Stimulated activated CD8-positive, alpha-beta memory T cell treated with anti-CD3 and anti-CD28 coated beads, Interleukin-15, amount 100 ng/mL, for 4 hours (primary cell): Measurements from ENCODE around the gene RARA.

Experiments used
- DNase-seq, 2 donors: peaks; one replicate each; pipeline ENCODE4 v3.0.0-alpha.2; 2020; ENCODE audit warnings: low read depth in 2 of 2

The RARA gene

DNA sequence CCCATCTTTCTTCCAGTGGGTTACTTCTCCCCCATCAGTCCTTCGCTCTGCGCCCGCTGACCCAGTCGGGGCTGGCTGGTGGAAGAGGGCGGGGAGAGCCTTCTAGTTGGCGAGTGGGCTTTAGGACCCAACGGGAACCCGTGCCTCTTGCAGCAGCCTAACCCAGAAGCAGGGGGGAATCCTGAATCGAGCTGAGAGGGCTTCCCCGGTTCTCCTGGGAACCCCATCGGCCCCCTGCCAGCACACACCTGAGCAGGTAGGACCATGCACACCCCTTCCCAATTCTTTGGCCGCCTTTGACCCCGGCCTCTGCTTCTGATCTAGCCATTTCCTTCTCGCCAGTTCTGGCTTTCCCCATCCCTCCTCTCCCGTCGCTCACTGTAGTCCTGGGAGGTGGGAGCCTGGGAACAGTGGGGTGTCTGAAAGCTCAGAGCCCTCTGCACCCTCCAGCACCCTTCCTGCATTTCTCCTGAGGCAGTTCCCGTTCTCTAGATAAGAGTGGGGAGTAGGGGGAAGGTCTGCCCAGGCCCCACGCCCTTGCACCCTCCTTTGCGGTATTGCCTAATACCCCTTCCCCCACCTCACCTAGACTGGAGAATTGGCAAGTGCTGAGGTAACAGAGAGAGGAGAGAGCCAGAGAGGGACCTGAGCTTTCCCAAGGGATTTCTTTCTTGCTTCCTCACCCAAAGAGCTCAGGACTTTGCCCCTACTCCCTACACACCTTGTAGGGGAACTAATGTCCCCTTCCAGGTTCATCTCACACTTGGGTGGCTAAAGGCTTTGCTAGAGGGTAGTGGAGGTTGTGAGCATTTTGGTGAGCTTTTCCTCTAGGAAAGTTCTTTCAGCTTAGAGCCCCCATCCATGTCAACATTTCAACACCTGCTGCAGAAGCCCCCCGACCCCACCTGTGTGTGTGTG lies at the start of gene RARA:
Gene RARA (plus strand): TSS at position 150 of the 918 bp plus-strand sequence. CDS start 22,039 bp downstream, outside the sequence.
- DNase-seq, result no peak

DNA sequence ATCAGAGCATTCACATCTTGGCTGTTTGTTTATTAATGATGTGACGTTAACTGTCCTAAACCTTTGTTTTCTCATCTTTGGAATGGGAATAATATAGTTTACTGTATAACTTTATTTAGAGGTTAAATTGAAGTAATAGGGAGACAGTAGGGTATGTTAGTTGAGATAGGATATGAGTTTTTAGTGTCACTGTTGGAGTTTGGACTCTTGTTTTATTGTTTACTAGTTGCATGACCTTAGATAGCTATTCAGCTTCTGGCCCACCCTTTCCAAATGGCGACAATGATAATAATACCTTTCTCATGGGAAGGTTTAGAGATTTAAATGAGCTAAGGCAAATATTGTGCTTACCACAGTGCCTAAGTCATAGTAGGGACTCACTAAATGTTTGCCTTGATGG lies 49.5 kb upstream of the RARA start:
- DNase-seq, result no peak

DNA sequence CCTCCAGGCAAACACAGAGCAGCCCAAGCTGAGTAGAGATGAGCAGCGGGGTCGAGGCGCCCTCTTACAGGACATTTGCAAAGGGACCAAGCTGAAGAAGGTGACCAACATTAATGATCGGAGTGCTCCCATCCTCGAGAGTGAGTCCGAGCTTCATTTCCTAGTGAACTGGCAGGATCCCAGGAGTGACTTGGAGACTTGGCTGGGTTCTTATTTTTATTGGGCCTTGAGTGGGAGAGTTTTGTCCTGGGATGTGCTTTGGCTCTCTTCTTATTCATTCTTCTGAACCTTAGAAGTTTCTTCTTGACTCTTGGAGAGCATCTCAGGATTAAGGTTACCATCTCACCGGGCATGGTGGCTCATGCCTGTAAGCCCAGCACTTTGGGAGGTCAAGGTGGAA lies 48.5 kb upstream of the RARA start:
- DNase-seq, result no peak

DNA sequence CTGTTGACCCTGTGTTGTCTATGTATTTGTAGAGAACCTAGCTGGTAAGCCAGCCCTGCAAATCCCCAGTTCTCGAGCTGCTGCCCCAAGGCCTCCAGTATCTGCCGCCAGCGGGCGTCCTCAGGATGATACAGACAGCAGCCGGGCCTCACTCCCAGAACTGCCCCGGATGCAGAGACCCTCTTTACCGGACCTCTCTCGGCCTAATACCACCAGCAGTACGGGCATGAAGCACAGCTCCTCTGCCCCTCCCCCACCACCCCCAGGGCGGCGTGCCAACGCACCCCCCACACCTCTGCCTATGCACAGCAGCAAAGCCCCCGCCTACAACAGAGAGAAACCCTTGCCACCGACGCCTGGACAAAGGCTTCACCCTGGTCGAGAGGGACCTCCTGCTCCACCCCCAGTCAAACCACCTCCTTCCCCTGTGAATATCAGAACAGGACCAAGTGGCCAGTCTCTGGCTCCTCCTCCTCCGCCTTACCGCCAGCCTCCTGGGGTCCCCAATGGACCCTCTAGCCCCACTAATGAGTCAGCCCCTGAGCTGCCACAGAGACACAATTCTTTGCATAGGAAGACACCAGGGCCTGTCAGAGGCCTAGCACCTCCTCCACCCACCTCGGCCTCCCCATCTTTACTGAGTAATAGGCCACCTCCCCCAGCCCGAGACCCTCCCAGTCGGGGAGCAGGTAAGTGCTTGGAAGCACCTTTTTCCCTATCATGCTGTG lies 44.4 kb upstream of the RARA start:
- no peak for DNase-seq

DNA sequence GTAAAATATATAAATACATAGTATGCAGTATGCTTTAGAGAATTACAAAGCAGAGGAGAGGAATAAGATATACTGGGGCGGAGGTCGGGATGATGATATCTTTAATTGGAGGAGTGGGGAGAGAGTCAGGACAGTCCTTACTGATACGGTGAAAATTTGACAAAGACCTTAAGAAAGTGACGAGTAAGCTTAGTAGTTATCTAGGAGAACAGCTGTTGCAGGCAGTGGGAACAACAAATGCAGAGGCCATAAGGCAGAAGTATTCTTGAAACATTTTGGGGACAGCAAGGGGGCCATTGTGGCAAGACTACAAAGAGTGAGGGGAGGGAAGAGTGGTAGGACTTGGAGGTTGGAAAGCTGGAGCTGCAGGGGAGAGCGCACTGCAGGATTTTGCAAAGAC lies 43.6 kb upstream of the RARA start:
- no peak for DNase-seq

DNA sequence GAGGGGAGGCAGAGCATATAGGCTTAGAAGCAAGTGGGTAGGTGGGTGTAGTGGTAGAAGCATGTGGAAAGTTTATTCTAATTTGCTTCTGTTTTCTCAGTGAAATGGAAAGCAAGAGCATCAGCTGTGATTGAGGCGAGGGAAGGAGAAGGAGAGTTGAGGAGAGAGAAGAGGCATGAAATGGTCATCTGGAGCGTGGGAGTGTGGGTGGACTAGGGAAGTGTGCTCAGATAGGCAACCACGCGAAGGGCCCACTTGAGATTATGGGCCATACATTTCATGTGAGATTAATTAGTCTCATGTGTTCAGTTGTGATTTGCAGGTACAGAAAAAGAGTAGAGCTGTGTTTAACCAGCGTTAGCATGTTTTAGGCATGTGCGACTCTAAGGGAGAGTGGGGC lies 42.1 kb upstream of the RARA start:
- DNase-seq, result no peak

DNA sequence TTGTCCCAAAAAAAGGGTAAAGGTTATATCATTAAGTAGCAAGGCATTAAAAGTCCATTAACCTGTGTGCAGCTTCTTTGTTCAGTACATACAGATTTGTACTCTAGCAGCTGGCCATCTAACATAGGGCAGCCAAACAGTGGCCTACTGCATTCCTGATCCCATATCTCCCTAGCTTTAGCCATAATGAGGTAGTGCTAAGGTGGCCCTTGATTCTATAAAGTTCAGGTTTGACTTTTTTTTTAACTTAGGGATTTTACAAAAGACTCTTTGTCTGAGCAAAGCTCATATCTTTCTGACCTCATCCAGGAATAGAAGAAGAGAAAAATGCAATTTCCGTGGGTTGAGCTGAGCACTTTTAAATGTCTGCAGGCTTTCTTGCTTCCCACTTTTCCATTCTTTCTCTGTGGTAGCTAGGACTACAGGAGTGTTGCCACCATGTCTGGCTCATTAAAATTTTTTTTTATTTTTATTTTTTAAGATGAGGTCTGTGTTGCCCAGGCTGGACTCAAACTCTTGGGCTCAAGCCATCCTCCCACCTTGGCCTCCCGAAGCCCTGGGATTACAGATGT lies 40.8 kb upstream of the RARA start:
- DNase-seq, result no peak

DNA sequence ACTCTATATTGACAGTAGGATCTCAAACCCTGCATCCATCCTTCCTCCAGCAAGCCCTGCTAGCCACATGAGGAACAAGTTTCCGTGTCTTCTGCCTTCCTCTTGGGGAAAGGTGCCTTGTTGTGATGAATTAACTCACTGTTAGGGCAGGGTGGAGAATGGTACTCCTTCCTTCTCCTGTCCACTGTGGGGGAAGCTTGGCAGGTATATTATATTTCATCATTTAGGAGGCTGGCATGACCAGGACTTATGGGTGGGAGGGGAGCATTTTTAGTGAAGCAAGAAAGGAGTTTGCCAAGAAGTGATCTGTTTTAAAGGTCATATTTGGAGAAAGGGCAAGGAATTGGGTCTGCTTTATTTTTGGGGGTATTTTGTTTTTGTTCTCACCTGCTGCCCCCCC lies 30.6 kb upstream of the RARA start:
- DNase-seq, result no peak

DNA sequence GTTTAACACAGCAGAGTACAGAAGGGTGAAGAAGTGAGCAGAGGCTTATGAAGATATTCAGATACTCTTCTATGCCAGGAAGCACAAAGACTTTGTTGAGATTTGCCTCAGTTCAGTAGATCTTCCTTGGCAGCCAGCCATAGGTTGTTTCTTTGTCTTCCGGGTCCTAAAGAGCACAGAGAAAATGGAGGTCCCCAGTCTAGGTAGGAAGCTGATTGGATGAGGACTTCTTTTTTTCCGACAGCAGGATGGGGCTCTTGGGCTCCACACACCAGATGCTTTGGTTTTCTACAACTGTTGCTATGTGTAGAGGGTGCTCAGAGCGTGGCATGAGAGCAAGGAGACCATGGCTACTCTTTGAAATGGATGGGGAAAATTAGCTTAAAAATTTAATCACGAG lies 29.6 kb upstream of the RARA start:
- DNase-seq, result no peak

DNA sequence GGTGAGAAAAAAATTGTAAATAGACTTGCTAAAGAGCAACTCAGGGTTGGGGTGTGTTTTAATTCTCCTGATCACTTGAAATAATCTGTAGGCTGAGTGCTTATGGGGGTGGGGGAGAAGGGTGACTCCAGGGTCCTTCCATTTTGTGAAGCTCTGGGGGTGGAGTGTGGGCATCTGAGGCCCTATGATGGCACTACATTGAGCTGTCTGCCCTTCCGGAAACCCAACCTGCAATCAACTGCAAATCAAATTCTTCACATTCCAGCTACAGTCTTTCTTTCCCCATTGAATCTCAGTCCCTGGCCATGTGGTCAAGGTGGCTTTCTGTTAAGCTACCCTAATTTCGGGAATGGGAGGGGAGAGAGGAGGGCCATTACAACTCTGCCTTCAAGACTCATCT lies 27.3 kb upstream of the RARA start:
- DNase-seq, result no peak

DNA sequence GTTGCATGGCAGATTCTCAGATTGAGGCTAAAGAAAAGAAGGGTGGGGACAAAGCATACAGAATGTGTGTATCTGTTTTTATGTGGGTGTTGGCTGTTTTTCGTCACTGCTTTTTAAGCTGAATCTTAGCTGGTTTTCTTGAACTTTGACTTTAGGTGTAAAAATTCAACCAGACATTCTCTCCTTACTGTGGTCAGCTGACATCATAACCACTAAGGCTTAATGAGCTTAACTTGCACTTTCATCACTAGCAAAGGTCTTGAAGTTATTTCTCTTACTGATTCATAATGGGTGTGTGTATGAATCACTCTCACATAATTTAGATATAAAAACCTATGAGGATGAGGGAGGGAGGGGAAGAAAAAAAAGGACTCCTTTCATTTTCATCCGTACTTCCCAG lies 25.3 kb upstream of the RARA start:
- DNase-seq, result no peak

DNA sequence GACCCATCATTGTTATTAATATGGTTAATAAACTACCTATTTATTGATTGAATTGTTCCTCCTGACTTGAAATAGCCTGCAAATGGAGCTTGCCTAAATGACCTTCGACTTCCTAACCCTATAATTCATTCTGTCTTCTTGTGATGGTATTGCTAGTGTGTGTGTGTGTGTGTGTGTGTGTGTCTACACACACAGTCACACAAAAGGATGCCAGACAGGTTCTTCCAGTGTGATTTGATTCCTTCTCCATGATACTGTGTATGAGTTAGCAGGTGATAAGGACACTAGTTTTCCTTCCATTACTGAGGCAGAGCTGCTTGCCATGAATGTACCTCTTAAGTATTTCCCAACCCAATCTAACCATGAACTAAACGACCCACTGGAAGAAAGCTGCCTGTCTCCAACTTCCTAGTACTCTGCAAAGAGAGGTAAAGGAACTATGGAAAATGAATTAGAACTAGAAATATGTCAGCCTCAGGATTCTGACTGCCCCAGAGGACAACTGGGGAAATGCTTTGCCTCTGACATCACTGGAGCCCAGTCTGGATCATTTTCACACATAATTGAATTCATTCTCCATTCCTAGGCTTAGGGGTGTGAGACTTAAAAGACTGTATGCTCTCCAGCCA lies 24.8 kb upstream of the RARA start:
- DNase-seq, result no peak

DNA sequence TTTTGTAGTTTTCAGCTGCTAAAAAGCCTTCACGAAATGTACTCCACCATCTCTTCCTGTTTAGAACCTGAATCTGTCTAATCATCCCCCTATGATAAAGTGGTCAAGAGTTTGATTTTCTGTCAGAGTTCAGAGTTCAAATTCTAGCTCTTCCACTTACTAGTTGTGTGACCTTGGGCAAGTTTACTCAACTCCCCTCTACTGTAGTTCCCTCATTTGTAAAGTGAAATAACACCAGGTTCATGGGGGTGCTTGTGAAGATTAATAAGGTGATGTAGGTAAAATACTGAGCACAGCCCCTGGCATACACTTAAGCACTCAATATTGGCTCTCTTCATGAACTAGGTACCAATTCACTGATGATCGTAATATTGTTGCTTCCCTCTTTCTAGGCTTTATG lies 22.5 kb upstream of the RARA start:
- DNase-seq, result no peak

DNA sequence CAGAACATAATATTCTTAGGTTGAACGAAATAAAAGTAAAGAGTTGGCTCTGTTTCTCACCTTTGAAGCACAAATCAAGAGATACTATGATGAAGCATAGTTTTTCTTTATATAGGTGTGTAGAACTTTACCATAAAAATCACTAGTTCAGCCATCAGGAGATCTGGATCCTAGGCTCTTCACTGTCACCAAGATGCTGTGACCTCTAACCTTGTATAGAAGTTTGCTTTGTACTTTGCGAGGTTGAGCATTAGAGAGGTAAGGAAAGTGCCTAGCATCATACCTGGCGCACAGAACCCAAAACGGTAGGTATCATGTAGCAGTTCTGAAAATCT lies 21.9 kb upstream of the RARA start:
- DNase-seq, result no peak

DNA sequence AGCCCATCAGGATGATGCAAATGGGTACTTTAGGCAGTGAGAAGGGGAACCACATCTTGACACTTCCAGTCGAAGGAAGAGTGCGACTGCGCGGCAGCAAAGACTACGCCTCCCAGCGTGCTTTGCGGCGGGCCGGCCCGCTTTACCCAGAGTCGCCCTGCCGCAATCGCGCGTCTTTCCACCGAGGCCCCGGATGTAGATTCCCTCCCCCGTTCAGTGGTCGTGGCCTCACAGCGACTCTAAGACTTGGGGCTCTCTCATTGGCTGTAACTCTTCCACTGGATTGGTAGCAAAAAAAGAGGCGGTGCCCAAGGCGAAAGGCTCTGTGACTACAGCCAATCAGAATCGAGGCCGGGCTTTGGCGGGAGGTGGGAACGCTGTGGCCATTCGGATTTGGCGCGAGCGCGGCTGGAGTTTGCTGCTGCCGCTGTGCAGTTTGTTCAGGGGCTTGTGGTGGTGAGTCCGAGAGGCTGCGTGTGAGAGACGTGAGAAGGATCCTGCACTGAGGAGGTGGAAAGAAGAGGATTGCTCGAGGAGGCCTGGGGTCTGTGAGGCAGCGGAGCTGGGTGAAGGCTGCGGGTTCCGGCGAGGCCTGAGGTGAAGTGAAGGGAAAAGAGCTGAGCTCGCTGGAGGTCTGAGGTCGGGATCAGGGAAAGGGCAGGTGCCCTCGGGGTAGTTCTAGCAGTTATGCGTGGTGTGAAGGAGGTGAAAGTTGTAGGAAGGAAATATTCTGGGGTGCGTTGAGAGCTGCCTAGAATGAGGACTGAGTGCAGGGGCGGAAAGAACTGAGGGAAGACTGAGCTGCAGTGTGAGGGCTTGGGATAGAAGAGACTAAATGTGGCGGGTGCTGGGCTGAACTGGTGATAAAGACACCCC lies 21.2 kb upstream of the RARA start, which contains the start of gene CDC6:
Gene CDC6 (plus strand): TSS at position 386 of the 876 bp plus-strand sequence. CDS start 1,542 bp downstream, outside the sequence.
- peak; percentile 94 to 97 for DNase-seq

DNA sequence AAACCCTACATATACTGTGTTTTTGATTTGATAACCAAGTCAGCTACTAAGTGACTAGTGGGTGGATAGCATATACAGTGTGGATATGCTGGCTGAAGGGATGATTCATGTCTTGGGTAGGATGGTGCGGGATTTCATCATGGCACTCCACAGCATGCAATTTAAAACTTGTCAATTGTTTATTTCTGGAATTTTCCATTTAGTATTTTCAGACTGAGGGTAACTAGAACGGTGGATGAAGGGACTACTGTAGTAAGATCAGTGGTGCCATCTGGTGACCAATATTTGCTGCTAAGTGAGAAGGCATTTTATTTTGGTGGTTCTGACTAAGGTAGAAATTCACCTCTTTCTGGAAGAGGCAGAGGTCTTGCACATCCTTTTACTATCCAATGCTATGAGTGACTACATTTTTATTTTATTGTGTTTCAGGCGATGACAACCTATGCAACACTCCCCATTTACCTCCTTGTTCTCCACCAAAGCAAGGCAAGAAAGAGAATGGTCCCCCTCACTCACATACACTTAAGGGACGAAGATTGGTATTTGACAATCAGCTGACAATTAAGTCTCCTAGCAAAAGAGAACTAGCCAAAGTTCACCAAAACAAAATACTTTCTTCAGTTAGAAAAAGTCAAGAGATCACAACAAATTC lies 18.2 kb upstream of the RARA start:
- no peak for DNase-seq

DNA sequence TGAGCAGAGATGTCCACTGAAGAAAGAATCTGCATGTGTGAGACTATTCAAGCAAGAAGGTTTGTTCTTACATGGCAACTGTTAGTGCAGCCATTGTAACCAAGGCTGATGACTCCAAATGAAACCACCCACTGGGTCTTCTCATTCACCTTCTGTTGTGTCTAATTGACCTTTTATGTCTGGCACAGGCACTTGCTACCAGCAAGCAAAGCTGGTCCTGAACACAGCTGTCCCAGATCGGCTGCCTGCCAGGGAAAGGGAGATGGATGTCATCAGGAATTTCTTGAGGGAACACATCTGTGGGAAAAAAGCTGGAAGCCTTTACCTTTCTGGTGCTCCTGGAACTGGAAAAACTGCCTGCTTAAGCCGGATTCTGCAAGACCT lies 17.7 kb upstream of the RARA start:
- no peak for DNase-seq

DNA sequence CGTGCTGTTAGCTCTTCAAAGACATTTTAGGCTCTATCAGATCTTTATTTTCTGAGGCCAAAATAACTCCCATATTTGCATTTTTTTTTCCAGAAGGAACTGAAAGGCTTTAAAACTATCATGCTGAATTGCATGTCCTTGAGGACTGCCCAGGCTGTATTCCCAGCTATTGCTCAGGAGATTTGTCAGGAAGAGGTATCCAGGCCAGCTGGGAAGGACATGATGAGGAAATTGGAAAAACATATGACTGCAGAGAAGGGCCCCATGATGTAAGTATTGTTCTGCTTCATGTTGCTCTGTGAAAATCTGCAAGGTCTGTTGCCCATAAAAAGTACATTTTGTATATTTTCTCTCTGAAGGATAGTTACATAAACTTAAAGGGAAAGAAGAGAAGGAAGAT lies 15.6 kb upstream of the RARA start:
- no peak for DNase-seq

DNA sequence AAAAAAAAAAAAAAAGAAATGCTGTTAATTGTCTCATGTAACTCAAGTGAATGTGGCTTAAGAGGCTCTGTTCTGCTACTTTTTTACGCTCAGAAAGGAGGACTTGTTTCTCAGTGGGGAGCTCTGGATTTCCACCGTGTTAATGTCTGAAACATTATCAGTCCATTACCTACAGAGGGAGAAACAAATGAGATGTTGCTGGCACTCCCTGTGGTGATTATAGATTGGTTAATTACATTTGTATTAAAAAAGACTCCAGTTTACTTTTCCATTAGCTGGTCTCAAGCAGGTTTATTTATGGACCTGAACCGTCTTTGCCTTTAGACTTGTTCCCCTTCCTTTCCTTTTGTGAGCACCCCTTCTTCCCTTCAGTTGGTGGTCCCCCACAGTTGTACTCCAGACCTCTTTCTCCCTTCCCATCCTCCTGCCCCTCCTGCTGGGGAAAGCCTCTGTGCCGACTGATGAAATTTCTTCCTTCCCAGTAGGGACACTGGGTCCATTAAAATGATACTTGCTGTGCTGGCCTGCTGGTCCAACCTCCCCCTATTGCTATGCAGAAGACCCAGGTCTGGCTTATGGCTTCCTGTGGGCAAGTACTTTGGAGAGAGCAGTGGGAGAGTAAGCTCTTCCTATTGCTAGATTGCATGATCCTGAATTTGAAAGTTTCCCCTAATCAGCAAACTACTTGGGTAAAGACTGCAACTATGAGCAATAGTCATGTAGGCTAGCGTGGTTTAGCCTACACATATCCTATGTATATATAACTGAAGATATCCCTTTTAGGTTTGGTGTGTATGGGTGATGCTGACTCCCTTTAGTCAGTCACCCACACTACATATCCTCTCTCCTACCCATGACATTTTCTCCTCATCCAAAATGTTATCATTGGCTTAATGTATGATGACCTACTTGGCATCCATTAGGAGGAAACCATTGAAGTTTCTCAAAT lies 13.2 kb upstream of the RARA start:
- no peak for DNase-seq

DNA sequence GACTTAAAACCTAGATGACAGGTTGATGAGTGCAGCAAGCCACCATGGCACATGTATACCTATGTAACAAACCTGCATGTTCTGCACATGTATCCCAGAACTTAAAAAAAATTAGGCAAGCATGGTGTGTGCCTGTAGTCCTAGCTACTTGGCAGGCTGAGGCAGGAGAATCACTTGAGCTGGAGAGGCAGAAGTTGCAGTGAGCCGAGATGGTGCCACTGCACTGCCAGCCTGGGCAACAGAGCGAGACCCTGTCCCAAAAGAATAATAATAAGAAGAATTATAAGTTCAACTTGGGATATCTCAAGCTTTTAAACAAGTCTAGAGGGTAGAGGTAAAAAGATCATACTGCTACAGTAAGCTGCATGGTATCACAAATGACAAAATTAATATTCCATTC lies 11.5 kb upstream of the RARA start:
- no peak for DNase-seq
